ENCODE data around the gene TMEFF2.

The TMEFF2 gene

DNA sequence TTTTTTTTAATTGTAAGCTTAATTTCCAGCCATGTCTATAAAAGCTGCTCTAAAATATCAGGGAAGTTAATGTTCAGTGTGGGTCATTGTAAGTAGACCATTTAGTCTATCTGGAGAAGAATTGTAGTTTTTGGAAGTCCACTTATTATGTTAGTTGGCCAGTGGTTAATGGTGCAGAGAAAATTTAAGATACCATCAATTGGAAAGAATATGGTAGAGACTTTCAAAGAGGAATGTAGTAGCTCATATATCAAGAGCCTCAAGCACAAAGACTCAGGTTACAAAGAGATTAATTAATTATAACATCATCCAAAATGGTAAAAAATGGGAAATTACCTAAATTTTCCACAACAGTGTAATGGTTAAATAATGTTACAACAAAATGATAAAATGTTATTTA is 220.1 kb downstream of the TMEFF2 start:
- no peak overlapping the region for H2BK15ac ChIP-seq (ENCODE audit: low read length)
- H2BK120ac ChIP-seq (ENCODE audit: low read depth, low read length), result no peak overlapping the region
- H3K4me2 ChIP-seq (ENCODE audit: insufficient read depth, low read length, poor library complexity, severe bottlenecking), result no peak overlapping the region
- no peak overlapping the region for H3K4me3 ChIP-seq (ENCODE audit: low read length in 2 of 2)
- no peak overlapping the region for H4K91ac ChIP-seq (ENCODE audit: low read depth, low read length, poor library complexity)
- H3K79me1 ChIP-seq (ENCODE audit: low read depth, low read length), result no peaks in the 10 kb centered on the region
- no peak overlapping the region for H3K23ac ChIP-seq (ENCODE audit: low read depth, low read length, poor library complexity)
- H3K27me3 ChIP-seq (ENCODE audit: control insufficient read depth in 3 of 3, insufficient read depth in 3 of 3, low read depth in 1 of 3, low read length in 3 of 3), result no peaks in the 10 kb centered on the region
- H2AK5ac ChIP-seq (ENCODE audit: low read depth, low read length), result no peak overlapping the region
- H4K8ac ChIP-seq (ENCODE audit: low read depth, low read length), result no peak overlapping the region
- no peaks in the 10 kb centered on the region for H3K36me3 ChIP-seq (replicated peaks in 1 of 2; ENCODE audit: control insufficient read depth in 2 of 2, insufficient read depth in 2 of 2, low read length in 2 of 2)
- no peak overlapping the region for H2BK12ac ChIP-seq (ENCODE audit: low read length)
- H3K9ac ChIP-seq (ENCODE audit: low read depth, low read length, poor library complexity), result no peak overlapping the region
- peaks cover 0 to 3% of the 10 kb centered on the region in 2 donors for H3K9me3 ChIP-seq (replicated peaks in 1 of 2; ENCODE audit: control insufficient read depth in 2 of 2, insufficient read depth in 1 of 2, low read depth in 1 of 2, low read length in 2 of 2)
- H3K27ac ChIP-seq (replicated peaks; ENCODE audit: low read length), result no peak overlapping the region
- H2BK5ac ChIP-seq (ENCODE audit: low read length), result no peak overlapping the region
- peaks cover 0 to 2% of the 10 kb centered on the region in 2 donors for H3K4me1 ChIP-seq (ENCODE audit: control insufficient read depth in 2 of 2, insufficient read depth in 1 of 2, low read depth in 1 of 2, low read length in 2 of 2)
- no peak overlapping the region for H2AFZ ChIP-seq (ENCODE audit: low read length)
- no peak overlapping the region for H3K18ac ChIP-seq (ENCODE audit: low read length)
- H3K14ac ChIP-seq (ENCODE audit: low read length), result no peak overlapping the region
- no peak overlapping the region for H3K4ac ChIP-seq (ENCODE audit: low read length)
- no peak for DNase-seq (ENCODE audit: low spot score)

DNA sequence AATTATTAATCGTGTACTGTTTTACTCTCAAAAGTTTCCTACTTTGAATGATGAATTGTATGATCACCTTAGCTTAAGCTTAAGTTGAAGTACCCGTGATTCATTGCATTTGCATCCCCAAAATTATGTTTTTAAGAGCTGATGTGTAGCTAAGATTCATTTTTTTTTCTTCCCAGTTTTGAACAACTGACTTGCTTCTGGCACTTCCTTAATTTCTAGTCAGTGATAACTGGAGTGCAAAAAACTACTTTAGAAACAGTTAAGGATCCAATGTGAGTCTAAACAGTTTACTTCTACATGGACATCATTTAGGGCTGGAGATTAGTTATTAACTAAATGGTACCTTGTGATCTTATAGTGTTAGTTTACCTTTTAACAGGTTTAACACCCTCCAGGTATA is 223.9 kb downstream of the TMEFF2 start:
- H2AK5ac ChIP-seq (ENCODE audit: low read depth, low read length), result no peak overlapping the region
- H2BK5ac ChIP-seq (ENCODE audit: low read length), result no peak overlapping the region
- no peak overlapping the region for H4K8ac ChIP-seq (ENCODE audit: low read depth, low read length)
- no peaks in the 10 kb centered on the region for H3K79me1 ChIP-seq (ENCODE audit: low read depth, low read length)
- no peak overlapping the region for H2BK12ac ChIP-seq (ENCODE audit: low read length)
- no peak for DNase-seq (ENCODE audit: low spot score)
- H3K4me2 ChIP-seq (ENCODE audit: insufficient read depth, low read length, poor library complexity, severe bottlenecking), result no peak overlapping the region
- H3K27me3 ChIP-seq (ENCODE audit: control insufficient read depth in 3 of 3, insufficient read depth in 3 of 3, low read depth in 1 of 3, low read length in 3 of 3), result no peaks in the 10 kb centered on the region
- H2BK15ac ChIP-seq (ENCODE audit: low read length), result no peak overlapping the region
- H3K4me1 ChIP-seq (ENCODE audit: control insufficient read depth in 2 of 2, insufficient read depth in 1 of 2, low read depth in 1 of 2, low read length in 2 of 2), result no peaks in the 10 kb centered on the region
- H3K4ac ChIP-seq (ENCODE audit: low read length), result no peak overlapping the region
- H3K9ac ChIP-seq (ENCODE audit: low read depth, low read length, poor library complexity), result no peak overlapping the region
- WGBS, 2 donors (ENCODE audit: extremely low coverage in 2 of 2, insufficient read length in 2 of 2, insufficient replicate concordance in 1 of 2), result no CpG with 5 or more reads among the region's 2 CpGs
- no peaks in the 10 kb centered on the region for H3K36me3 ChIP-seq (replicated peaks in 1 of 2; ENCODE audit: control insufficient read depth in 2 of 2, insufficient read depth in 2 of 2, low read length in 2 of 2)
- no peak overlapping the region for H3K27ac ChIP-seq (replicated peaks; ENCODE audit: low read length)
- H4K91ac ChIP-seq (ENCODE audit: low read depth, low read length, poor library complexity), result no peak overlapping the region
- no peak overlapping the region for H3K18ac ChIP-seq (ENCODE audit: low read length)
- no peak overlapping the region for H2AFZ ChIP-seq (ENCODE audit: low read length)
- no peak overlapping the region for H3K4me3 ChIP-seq (ENCODE audit: low read length in 2 of 2)
- H3K14ac ChIP-seq (ENCODE audit: low read length), result no peak overlapping the region
- no peak overlapping the region for H3K23ac ChIP-seq (ENCODE audit: low read depth, low read length, poor library complexity)
- no peak overlapping the region for H2BK120ac ChIP-seq (ENCODE audit: low read depth, low read length)
- no peaks in the 10 kb centered on the region for H3K9me3 ChIP-seq (replicated peaks in 1 of 2; ENCODE audit: control insufficient read depth in 2 of 2, insufficient read depth in 1 of 2, low read depth in 1 of 2, low read length in 2 of 2)

DNA sequence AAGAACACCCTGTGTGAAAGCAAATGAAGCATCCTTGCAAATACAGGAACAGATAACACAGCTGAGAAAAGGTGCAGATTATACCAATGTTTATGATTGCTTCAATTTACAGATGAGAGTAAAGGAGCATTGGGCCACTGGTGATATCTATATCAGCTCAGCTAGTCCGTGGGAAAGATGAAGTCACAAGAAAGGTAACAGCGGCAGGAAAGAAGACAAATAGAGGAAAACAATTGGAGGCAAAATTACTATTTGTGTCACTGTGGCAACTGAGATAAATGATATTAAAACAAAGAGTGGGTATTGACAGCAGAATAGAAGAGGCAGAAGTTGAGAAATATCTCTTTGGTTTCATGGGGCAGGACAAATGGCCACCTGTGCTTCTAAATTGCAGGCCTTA is 226.6 kb downstream of the TMEFF2 start:
- no peak overlapping the region for H3K14ac ChIP-seq (ENCODE audit: low read length)
- H3K4me3 ChIP-seq (ENCODE audit: low read length in 2 of 2), result no peak overlapping the region
- H3K27me3 ChIP-seq (ENCODE audit: control insufficient read depth in 3 of 3, insufficient read depth in 3 of 3, low read depth in 1 of 3, low read length in 3 of 3), result no peaks in the 10 kb centered on the region
- H3K9ac ChIP-seq (ENCODE audit: low read depth, low read length, poor library complexity), result no peak overlapping the region
- H2BK12ac ChIP-seq (ENCODE audit: low read length), result no peak overlapping the region
- H2BK5ac ChIP-seq (ENCODE audit: low read length), result no peak overlapping the region
- H3K9me3 ChIP-seq (replicated peaks in 1 of 2; ENCODE audit: control insufficient read depth in 2 of 2, insufficient read depth in 1 of 2, low read depth in 1 of 2, low read length in 2 of 2), result no peaks in the 10 kb centered on the region
- no peak overlapping the region for H2BK120ac ChIP-seq (ENCODE audit: low read depth, low read length)
- no peak overlapping the region for H2AK5ac ChIP-seq (ENCODE audit: low read depth, low read length)
- H3K36me3 ChIP-seq (replicated peaks in 1 of 2; ENCODE audit: control insufficient read depth in 2 of 2, insufficient read depth in 2 of 2, low read length in 2 of 2), result no peaks in the 10 kb centered on the region
- no peaks in the 10 kb centered on the region for H3K4me1 ChIP-seq (ENCODE audit: control insufficient read depth in 2 of 2, insufficient read depth in 1 of 2, low read depth in 1 of 2, low read length in 2 of 2)
- DNase-seq (ENCODE audit: low spot score), result no peak
- H2BK15ac ChIP-seq (ENCODE audit: low read length), result no peak overlapping the region
- no peak overlapping the region for H3K18ac ChIP-seq (ENCODE audit: low read length)
- H4K91ac ChIP-seq (ENCODE audit: low read depth, low read length, poor library complexity), result no peak overlapping the region
- no peaks in the 10 kb centered on the region for H3K79me1 ChIP-seq (ENCODE audit: low read depth, low read length)
- H3K27ac ChIP-seq (replicated peaks; ENCODE audit: low read length), result no peak overlapping the region
- no peak overlapping the region for H4K8ac ChIP-seq (ENCODE audit: low read depth, low read length)
- no peak overlapping the region for H3K4me2 ChIP-seq (ENCODE audit: insufficient read depth, low read length, poor library complexity, severe bottlenecking)
- no peak overlapping the region for H3K23ac ChIP-seq (ENCODE audit: low read depth, low read length, poor library complexity)
- no peak overlapping the region for H3K4ac ChIP-seq (ENCODE audit: low read length)
- no CpG with 5 or more reads among the region's 2 CpGs for WGBS, 2 donors (ENCODE audit: extremely low coverage in 2 of 2, insufficient read length in 2 of 2, insufficient replicate concordance in 1 of 2)
- H2AFZ ChIP-seq (ENCODE audit: low read length), result no peak overlapping the region

DNA sequence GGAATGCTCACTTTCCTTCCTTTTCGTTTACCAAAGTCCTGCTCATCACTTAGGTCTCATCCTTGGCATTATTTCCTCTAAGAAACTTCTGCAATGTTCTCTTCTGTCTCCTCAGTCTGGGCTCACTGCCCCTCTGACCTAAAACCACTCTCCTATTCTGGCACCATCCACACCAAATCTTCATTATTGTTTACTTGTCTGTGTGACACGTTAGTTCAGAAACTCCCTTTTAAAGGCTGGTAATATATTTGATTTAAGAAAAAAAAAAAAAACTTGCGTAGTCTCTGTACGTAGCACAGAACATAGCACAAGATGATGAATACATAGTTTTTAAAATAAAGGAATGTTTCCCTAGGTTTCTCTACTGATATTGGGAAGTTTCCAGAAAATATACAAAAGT is 229.0 kb downstream of the TMEFF2 start:
- no peak overlapping the region for H3K18ac ChIP-seq (ENCODE audit: low read length)
- H3K9ac ChIP-seq (ENCODE audit: low read depth, low read length, poor library complexity), result no peak overlapping the region
- H3K4me2 ChIP-seq (ENCODE audit: insufficient read depth, low read length, poor library complexity, severe bottlenecking), result no peak overlapping the region
- H4K8ac ChIP-seq (ENCODE audit: low read depth, low read length), result no peak overlapping the region
- H3K14ac ChIP-seq (ENCODE audit: low read length), result no peak overlapping the region
- H2BK5ac ChIP-seq (ENCODE audit: low read length), result no peak overlapping the region
- H3K27me3 ChIP-seq (ENCODE audit: control insufficient read depth in 3 of 3, insufficient read depth in 3 of 3, low read depth in 1 of 3, low read length in 3 of 3), result no peaks in the 10 kb centered on the region
- H4K91ac ChIP-seq (ENCODE audit: low read depth, low read length, poor library complexity), result no peak overlapping the region
- H3K79me1 ChIP-seq (ENCODE audit: low read depth, low read length), result no peaks in the 10 kb centered on the region
- H2AFZ ChIP-seq (ENCODE audit: low read length), result no peak overlapping the region
- H3K36me3 ChIP-seq (replicated peaks in 1 of 2; ENCODE audit: control insufficient read depth in 2 of 2, insufficient read depth in 2 of 2, low read length in 2 of 2), result no peaks in the 10 kb centered on the region
- no peak overlapping the region for H3K23ac ChIP-seq (ENCODE audit: low read depth, low read length, poor library complexity)
- no peak overlapping the region for H2BK12ac ChIP-seq (ENCODE audit: low read length)
- no peak overlapping the region for H2BK120ac ChIP-seq (ENCODE audit: low read depth, low read length)
- no peak overlapping the region for H2BK15ac ChIP-seq (ENCODE audit: low read length)
- H3K4ac ChIP-seq (ENCODE audit: low read length), result no peak overlapping the region
- no peaks in the 10 kb centered on the region for H3K4me1 ChIP-seq (ENCODE audit: control insufficient read depth in 2 of 2, insufficient read depth in 1 of 2, low read depth in 1 of 2, low read length in 2 of 2)
- no peak overlapping the region for H3K27ac ChIP-seq (replicated peaks; ENCODE audit: low read length)
- H3K9me3 ChIP-seq (replicated peaks in 1 of 2; ENCODE audit: control insufficient read depth in 2 of 2, insufficient read depth in 1 of 2, low read depth in 1 of 2, low read length in 2 of 2), result no peaks in the 10 kb centered on the region
- no peak for DNase-seq (ENCODE audit: low spot score)
- H3K4me3 ChIP-seq (ENCODE audit: low read length in 2 of 2), result no peak overlapping the region
- H2AK5ac ChIP-seq (ENCODE audit: low read depth, low read length), result no peak overlapping the region
- no CpG with 5 or more reads among the region's 4 CpGs for WGBS, 2 donors (ENCODE audit: extremely low coverage in 2 of 2, insufficient read length in 2 of 2, insufficient replicate concordance in 1 of 2)

Measured in neuronal stem cell (in vitro differentiated cells).